ENCODE measurements around the gene ZNF207.
A peak's percentile ranks its signal among the peaks of the same experiment; 100 is the strongest.

DNA sequence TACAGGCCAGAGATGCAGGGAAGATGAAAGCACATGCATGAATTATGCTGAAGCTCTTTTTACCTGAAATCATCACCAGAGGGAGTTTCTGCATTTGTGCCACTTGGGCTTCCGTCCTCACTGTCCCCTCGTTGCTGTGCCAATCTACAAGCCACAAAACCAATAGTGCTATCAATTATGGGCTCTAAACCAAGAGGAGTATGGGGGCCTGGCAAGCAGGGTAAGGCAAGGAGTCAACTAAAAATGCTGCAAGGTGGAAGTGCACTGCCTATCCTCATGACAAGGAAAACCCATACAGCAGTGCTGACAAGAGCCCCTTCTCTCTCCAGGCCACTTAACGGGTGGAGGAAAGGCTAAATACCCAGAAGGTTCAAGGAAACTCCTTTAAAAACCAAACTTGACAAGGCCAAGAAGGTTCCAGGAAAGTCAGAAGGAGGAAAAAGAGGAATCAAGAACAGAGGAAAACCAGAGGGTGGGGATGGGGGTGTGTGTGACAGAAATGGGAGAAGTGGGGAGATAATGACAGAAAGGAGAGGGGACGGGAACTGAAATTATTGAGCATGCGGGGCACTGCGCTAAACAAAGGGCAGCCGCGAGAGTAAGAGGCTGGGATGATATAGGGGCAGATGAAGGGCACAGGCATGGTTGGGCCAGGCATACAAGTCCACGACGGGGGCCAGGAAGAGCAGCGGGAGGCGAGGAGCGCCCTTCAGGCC is 8.7 kb upstream of the ZNF207 start:
- TF ChIP-seq, protein P1, sequence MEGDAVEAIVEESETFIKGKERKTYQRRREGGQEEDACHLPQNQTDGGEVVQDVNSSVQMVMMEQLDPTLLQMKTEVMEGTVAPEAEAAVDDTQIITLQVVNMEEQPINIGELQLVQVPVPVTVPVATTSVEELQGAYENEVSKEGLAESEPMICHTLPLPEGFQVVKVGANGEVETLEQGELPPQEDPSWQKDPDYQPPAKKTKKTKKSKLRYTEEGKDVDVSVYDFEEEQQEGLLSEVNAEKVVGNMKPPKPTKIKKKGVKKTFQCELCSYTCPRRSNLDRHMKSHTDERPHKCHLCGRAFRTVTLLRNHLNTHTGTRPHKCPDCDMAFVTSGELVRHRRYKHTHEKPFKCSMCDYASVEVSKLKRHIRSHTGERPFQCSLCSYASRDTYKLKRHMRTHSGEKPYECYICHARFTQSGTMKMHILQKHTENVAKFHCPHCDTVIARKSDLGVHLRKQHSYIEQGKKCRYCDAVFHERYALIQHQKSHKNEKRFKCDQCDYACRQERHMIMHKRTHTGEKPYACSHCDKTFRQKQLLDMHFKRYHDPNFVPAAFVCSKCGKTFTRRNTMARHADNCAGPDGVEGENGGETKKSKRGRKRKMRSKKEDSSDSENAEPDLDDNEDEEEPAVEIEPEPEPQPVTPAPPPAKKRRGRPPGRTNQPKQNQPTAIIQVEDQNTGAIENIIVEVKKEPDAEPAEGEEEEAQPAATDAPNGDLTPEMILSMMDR (IDR thresholded peaks at IDR 0.05): peak in 3 of 7 experiments; percentile 18 to 33 (median 31)
- no peak for TF ChIP-seq POLR2A (IDR thresholded peaks at IDR 0.05)
